ACHN (cell line): ENCODE data around the gene TMEM51.
A peak's percentile ranks its signal among the peaks of the same experiment; 100 is the strongest.

Experiments
- DNase-seq: peaks from one replicate; pipeline ENCODE4 v3.0.0-alpha.2; 2015
- in situ Hi-C: cut with HindIII; loops from 2 replicates; pipeline ENCODE4 v1.10.0; 2017; ENCODE audit warnings: low sequenced_read_pairs, low pct_ligation_motif_present, low pct_unique_long_range_greater_than_20kb

The TMEM51 gene

GRCh38 chr1:15187175-15188129, 33.9 kb downstream of the TMEM51 start:
- DNase-seq = no peak
- in situ Hi-C loops = no loop called here

- DNase-seq = peak; percentile 41
- in situ Hi-C loops = no loop called here
These were observed 34.6 kb downstream of the TMEM51 start for GRCh38 chr1:15188130-15188524.

GRCh38 chr1:15188678-15189077, 35.1 kb downstream of the TMEM51 start:
- in situ Hi-C loops = no loop called here

GRCh38 chr1:15189692-15190370, 36.3 kb downstream of the TMEM51 start:
- in situ Hi-C loops = no loop called here

More at GRCh38 chr1:15188678-15189077, 35.1 kb downstream of the TMEM51 start:
- DNase-seq = no peak

GRCh38 chr1:15191267-15191666, 37.7 kb downstream of the TMEM51 start:
- in situ Hi-C loops = no loop called here

More at GRCh38 chr1:15189692-15190370, 36.3 kb downstream of the TMEM51 start:
- DNase-seq = peak; percentile 48

GRCh38 chr1:15191770-15192169, 38.2 kb downstream of the TMEM51 start:
- no peak for DNase-seq

More at GRCh38 chr1:15191267-15191666, 37.7 kb downstream of the TMEM51 start:
- DNase-seq = no peak

GRCh38 chr1:15192916-15193550, 39.5 kb downstream of the TMEM51 start:
- DNase-seq = no peak
- in situ Hi-C loops = no loop called here

More at GRCh38 chr1:15191770-15192169, 38.2 kb downstream of the TMEM51 start:
- in situ Hi-C loops = no loop called here

GRCh38 chr1:15195420-15196052, 42.0 kb downstream of the TMEM51 start:
- in situ Hi-C loops = no loop called here
- DNase-seq = no peak

- in situ Hi-C loops = no loop called here
- no peak for DNase-seq
These were observed 42.5 kb downstream of the TMEM51 start for GRCh38 chr1:15196069-15196468.

GRCh38 chr1:15196807-15197530, 43.4 kb downstream of the TMEM51 start:
- peak; percentile 63 for DNase-seq
- in situ Hi-C loops = no loop called here

GRCh38 chr1:15197591-15198447, 44.3 kb downstream of the TMEM51 start:
- in situ Hi-C loops = no loop called here
- no peak for DNase-seq

- no peak for DNase-seq
- in situ Hi-C loops = no loop called here
These were observed 45.1 kb downstream of the TMEM51 start for GRCh38 chr1:15198684-15199083.

- no peak for DNase-seq
- in situ Hi-C loops = no loop called here
These were observed 47.7 kb downstream of the TMEM51 start for GRCh38 chr1:15201221-15201620.

GRCh38 chr1:15201849-15202551, 48.5 kb downstream of the TMEM51 start:
- DNase-seq = peak; percentile 90
- in situ Hi-C loops = no loop called here

GRCh38 chr1:15204931-15205330, 51.4 kb downstream of the TMEM51 start:
- in situ Hi-C loops = no loop called here
- no peak for DNase-seq

- in situ Hi-C loops = no loop called here
- no peak for DNase-seq
These were observed 52.2 kb downstream of the TMEM51 start for GRCh38 chr1:15205586-15206346.
